ENCODE data around the gene KLK13. TPM values are rescaled to one million over a fixed set of nuclear protein-coding genes. Genes with fewer than 3 reads are reported as not detected.

KLK13 gene
- polyA plus RNA-seq, 1 of the 3 experiments (the other 2 are of a cell fraction) = not detected

- TF ChIP-seq GATA2 (CRISPR knock-in tag; IDR thresholded peaks at IDR 0.05) (no peak), NRF1 (IDR thresholded peaks at IDR 0.05; ENCODE audit: low read depth, low read length) (no peak), EP300 (IDR thresholded peaks at IDR 0.05; ENCODE audit: borderline replicate concordance in 1 of 2, low read depth in 1 of 2, low read length in 1 of 2) (no peak), ELF1 (IDR thresholded peaks at IDR 0.05) (no peak)
Measured at GRCh38 chr19:51084505-51084904, 19.6 kb upstream of the KLK13 start (continued).

- no peak for TF ChIP-seq REST (IDR thresholded peaks at IDR 0.05; ENCODE audit: low read depth, low read length)
- H3K9me2 ChIP-seq = no peaks in the 10 kb centered on the region
- ChIA-PET CTCF (interaction anchor here (4.2 kb wide), 1 partner anchor 12 kb away, joined by 17 read pairs; no protein-coding TSS in a partner anchor), POLR2A (no interaction called here)
- H3K79me2 ChIP-seq (ENCODE audit: insufficient read depth) = no peaks in the 10 kb centered on the region
- H3F3A ChIP-seq (replicated peaks; ENCODE audit: insufficient read depth) = no peaks in the 10 kb centered on the region
- H3K36me3 ChIP-seq (replicated peaks in 1 of 2; ENCODE audit: control insufficient read depth in 1 of 2, insufficient read depth in 2 of 2, low read length in 1 of 2) = no peaks in the 10 kb centered on the region
- no peak overlapping the region for H3K27ac ChIP-seq (ENCODE audit: low read depth in 2 of 2, low read length in 1 of 2)
- H4K20me1 ChIP-seq (ENCODE audit: insufficient read depth) = no peaks in the 10 kb centered on the region
- H3K4me3 ChIP-seq (ENCODE audit: low read depth in 2 of 2, low read length in 1 of 2) = no peak overlapping the region
- DNase-seq = no peak
- H3K9ac ChIP-seq = no peak overlapping the region
- H3K4me2 ChIP-seq = no peak overlapping the region
- H3K4me1 ChIP-seq (ENCODE audit: control insufficient read depth in 1 of 2, insufficient read depth in 2 of 2, low read depth in 1 of 2, low read length in 1 of 2) = no peaks in the 10 kb centered on the region
- no peaks in the 10 kb centered on the region for H3K9me3 ChIP-seq
- H3K27me3 ChIP-seq (ENCODE audit: insufficient read depth) = peaks cover 23% of the 10 kb centered on the region; the same call in 1 of the 2 replicates
- 30% methylated on average over 14 of the region's 14 CpGs for WGBS (ENCODE audit: low lambda C conversion rate)
- no peak overlapping the region for H2AFZ ChIP-seq (ENCODE audit: low read depth)
Measured at GRCh38 chr19:51083783-51084182, 18.9 kb upstream of the KLK13 start.

- WGBS (ENCODE audit: low lambda C conversion rate) = 4% methylated on average over 4 of the region's 4 CpGs
- H2AFZ ChIP-seq (ENCODE audit: low read depth) = no peak overlapping the region
- CTCF ChIA-PET = no interaction called here
Measured at GRCh38 chr19:51083181-51083580, 18.3 kb upstream of the KLK13 start.

More at GRCh38 chr19:51083181-51083580, 18.3 kb upstream of the KLK13 start:
- H3K4me1 ChIP-seq (ENCODE audit: control insufficient read depth in 1 of 2, insufficient read depth in 2 of 2, low read depth in 1 of 2, low read length in 1 of 2) = no peaks in the 10 kb centered on the region
- no peaks in the 10 kb centered on the region for H3K9me2 ChIP-seq
- POLR2A ChIA-PET = no interaction called here
- H3K4me3 ChIP-seq (ENCODE audit: low read depth in 2 of 2, low read length in 1 of 2) = no peak overlapping the region
- H4K20me1 ChIP-seq (ENCODE audit: insufficient read depth) = no peaks in the 10 kb centered on the region
- no peak overlapping the region for H3K27ac ChIP-seq (ENCODE audit: low read depth in 2 of 2, low read length in 1 of 2)
- no peak for TF ChIP-seq RFX5 (IDR thresholded peaks at IDR 0.05; ENCODE audit: low read length)
- TF ChIP-seq NRF1 (IDR thresholded peaks at IDR 0.05; ENCODE audit: low read depth, low read length) = no peak
- no peak for TF ChIP-seq ELF1 (IDR thresholded peaks at IDR 0.05)
- TF ChIP-seq JUND (IDR thresholded peaks at IDR 0.05) = no peak
- no peak for TF ChIP-seq GATA2 (CRISPR knock-in tag; IDR thresholded peaks at IDR 0.05)
- no peak for TF ChIP-seq FOXJ3 (CRISPR knock-in tag; IDR thresholded peaks at IDR 0.05)
- peaks cover 23% of the 10 kb centered on the region; the same call in 1 of the 2 replicates for H3K27me3 ChIP-seq (ENCODE audit: insufficient read depth)
- H3K9ac ChIP-seq = no peak overlapping the region
- no peaks in the 10 kb centered on the region for H3F3A ChIP-seq (replicated peaks; ENCODE audit: insufficient read depth)
- H3K79me2 ChIP-seq (ENCODE audit: insufficient read depth) = no peaks in the 10 kb centered on the region
- no peaks in the 10 kb centered on the region for H3K36me3 ChIP-seq (replicated peaks in 1 of 2; ENCODE audit: control insufficient read depth in 1 of 2, insufficient read depth in 2 of 2, low read length in 1 of 2)
- no peak for DNase-seq
- H3K9me3 ChIP-seq = no peaks in the 10 kb centered on the region
- H3K4me2 ChIP-seq = no peak overlapping the region

All from SK-N-SH (cell line).